HFF-Myc (cell line): ENCODE data around the gene PCDHB16.
"Not testable (repeated sequence)": the region's sequence is repeated elsewhere in the genome, so short reads cannot be mapped to it uniquely, and the experiment has no call there.

Experiments
- DNase-seq: peaks from one replicate; pipeline ENCODE4 v3.0.0-alpha.2; 2011; ENCODE audit warnings: low read depth; ENCODE audit errors: extremely low read depth
- H3K4me3 ChIP-seq: replicated peaks from 2 replicates; pipeline ENCODE4 v1.5.1; 2011; ENCODE audit warnings: low read depth, mild to moderate bottlenecking, control low read depth, low read length
- TF ChIP-seq, protein P1 (sequence below): IDR thresholded peaks from 2 replicates; pipeline ENCODE4 v1.5.1; 2012; ENCODE audit warnings: mild to moderate bottlenecking, low read depth, low read length, control low read depth; ENCODE audit errors: missing control alignments

Gene PCDHB16

DNA sequence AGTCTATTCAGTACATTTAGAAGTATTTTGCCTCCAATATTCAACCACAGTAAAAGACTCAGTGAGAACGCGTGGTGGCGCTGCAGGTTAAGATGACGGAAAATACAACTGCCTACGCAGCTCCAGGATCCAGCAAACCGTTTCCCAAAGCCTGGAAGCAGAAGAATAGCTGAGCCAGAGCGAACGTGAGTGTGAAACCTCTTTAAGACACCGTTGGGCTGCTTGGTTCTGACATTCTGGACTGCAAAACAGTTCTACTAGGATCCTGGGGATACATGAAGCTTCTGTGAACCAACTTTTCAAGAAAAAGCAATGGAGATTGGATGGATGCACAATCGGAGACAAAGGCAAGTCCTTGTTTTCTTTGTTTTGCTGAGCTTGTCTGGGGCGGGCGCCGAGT, at the start of gene PCDHB16:
PCDHB16 (plus strand) TSS at position 140 of the 400 bp plus-strand sequence; CDS start at position 313, 173 bp downstream.
- no peak for DNase-seq
- TF ChIP-seq, protein P1, sequence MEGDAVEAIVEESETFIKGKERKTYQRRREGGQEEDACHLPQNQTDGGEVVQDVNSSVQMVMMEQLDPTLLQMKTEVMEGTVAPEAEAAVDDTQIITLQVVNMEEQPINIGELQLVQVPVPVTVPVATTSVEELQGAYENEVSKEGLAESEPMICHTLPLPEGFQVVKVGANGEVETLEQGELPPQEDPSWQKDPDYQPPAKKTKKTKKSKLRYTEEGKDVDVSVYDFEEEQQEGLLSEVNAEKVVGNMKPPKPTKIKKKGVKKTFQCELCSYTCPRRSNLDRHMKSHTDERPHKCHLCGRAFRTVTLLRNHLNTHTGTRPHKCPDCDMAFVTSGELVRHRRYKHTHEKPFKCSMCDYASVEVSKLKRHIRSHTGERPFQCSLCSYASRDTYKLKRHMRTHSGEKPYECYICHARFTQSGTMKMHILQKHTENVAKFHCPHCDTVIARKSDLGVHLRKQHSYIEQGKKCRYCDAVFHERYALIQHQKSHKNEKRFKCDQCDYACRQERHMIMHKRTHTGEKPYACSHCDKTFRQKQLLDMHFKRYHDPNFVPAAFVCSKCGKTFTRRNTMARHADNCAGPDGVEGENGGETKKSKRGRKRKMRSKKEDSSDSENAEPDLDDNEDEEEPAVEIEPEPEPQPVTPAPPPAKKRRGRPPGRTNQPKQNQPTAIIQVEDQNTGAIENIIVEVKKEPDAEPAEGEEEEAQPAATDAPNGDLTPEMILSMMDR: peak; percentile 17
- no peak within 1 kb of the TSS for H3K4me3 ChIP-seq

DNA sequence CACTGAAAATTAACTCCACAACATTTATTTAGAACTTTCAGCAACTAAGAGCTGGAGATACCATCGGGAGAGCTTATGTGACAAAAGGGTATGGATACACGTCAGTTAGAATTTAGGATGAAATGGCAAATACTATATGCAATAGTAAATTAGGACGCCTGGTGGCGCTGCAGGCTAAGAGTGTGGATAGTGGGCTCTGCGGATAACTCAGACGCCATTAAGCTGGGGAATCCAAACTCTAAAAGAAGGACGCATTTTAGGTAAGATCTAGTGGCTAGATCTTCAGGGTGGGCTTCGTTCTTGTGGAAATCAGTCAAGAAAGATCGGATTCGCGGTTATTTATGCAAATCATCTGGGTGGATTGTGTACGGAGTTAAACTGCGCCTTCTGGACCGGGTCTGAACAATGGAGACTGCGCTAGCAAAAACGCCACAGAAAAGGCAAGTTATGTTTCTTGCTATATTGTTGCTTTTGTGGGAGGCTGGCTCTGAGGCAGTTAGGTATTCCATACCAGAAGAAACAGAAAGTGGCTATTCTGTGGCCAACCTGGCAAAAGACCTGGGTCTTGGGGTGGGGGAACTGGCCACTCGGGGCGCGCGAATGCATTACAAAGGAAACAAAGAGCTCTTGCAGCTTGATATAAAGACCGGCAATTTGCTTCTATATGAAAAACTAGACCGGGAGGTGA, 47.0 kb upstream of the PCDHB16 start, which contains the start of gene PCDHB5:
PCDHB5 (plus strand) TSS at position 177 of the 688 bp plus-strand sequence; CDS start at position 406, 229 bp downstream.
- no peak for DNase-seq
- TF ChIP-seq, protein P1: peak; percentile 31
- H3K4me3 ChIP-seq: no peak within 1 kb of the TSS

GRCh38 chr5:141135718-141136266, 46.4 kb upstream of the PCDHB16 start:
- DNase-seq: no peak
- TF ChIP-seq, protein P1: no peak
- H3K4me3 ChIP-seq: no peak overlapping the region

DNA sequence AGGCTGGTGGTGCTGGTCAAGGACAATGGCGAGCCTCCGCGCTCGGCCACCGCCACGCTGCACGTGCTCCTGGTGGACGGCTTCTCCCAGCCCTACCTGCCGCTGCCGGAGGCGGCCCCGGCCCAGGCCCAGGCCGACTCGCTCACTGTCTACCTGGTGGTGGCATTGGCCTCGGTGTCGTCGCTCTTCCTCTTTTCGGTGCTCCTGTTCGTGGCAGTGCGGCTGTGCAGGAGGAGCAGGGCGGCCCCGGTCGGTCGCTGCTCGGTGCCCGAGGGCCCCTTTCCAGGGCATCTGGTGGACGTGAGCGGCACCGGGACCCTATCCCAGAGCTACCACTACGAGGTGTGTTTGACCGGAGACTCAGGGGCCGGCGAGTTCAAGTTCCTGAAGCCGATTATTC, 44.8 kb upstream of the PCDHB16 start:
- not testable (repeated sequence) for H3K4me3 ChIP-seq, DNase-seq

GRCh38 chr5:141149812-141150211, 32.4 kb upstream of the PCDHB16 start, which contains the start of gene PCDHB6:
TSS of gene PCDHB6 (plus strand) at chr5:141150057. CDS start at chr5:141150258, 201 bp downstream.
- no peak within 1 kb of the TSS for H3K4me3 ChIP-seq
- DNase-seq: no peak
- TF ChIP-seq, protein P1: no peak

DNA sequence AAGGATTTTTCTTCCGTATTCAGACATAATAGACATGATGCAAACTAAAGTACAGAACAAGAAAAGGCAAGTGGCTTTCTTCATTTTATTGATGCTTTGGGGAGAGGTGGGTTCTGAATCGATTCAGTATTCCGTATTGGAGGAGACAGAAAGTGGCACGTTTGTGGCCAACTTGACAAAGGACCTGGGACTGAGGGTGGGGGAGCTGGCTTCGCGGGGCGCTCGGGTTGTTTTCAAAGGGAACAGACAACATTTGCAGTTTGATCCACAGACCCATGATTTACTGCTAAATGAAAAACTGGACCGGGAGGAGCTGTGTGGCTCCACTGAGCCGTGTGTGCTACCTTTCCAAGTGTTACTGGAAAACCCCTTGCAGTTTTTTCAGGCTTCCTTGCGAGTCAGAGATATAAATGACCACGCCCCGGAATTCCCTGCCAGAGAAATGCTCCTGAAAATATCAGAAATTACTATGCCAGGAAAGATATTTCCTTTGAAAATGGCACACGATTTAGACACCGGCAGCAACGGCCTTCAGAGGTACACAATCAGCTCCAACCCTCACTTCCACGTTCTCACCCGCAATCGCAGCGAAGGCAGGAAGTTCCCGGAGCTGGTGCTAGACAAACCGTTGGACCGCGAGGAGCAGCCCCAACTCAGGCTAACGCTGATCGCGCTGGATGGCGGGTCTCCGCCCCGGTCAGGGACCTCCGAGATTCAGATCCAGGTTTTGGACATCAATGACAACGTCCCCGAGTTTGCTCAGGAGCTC, 31.8 kb upstream of the PCDHB16 start:
- no peak overlapping the region for H3K4me3 ChIP-seq
- TF ChIP-seq, protein P1: no peak
- DNase-seq: no peak

- no peak overlapping the region for H3K4me3 ChIP-seq
- no peak for DNase-seq
- TF ChIP-seq, protein P1: no peak
Measured at GRCh38 chr5:141150993-141151325, 31.2 kb upstream of the PCDHB16 start.

DNA sequence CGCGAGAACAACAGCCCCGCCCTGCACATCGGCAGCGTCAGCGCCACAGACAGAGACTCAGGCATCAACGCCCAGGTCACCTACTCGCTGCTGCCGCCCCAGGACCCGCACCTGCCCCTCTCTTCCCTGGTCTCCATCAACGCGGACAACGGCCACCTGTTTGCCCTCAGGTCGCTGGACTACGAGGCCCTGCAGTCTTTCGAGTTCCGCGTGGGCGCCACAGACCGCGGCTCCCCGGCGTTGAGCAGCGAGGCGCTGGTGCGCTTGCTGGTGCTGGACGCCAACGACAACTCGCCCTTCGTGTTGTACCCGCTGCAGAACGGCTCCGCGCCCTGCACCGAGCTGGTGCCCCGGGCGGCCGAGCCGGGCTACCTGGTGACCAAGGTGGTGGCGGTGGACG, 30.6 kb upstream of the PCDHB16 start:
- not testable (repeated sequence) for H3K4me3 ChIP-seq, DNase-seq

GRCh38 chr5:141152096-141152495, 30.1 kb upstream of the PCDHB16 start:
- H3K4me3 ChIP-seq, DNase-seq: not testable (repeated sequence)
